NT2/D1 (cell line): Measurements from ENCODE around the gene FAM184B.

Source experiments
- SUZ12 ChIP-seq: IDR thresholded peaks from 2 replicates; pipeline ENCODE4 v1.6.1; 2011; ENCODE audit not compliant: insufficient read length, insufficient read depth; ENCODE audit errors: extremely low read depth
- YY1 ChIP-seq: IDR thresholded peaks from 2 replicates; pipeline ENCODE4 v1.6.1; 2011; ENCODE audit not compliant: insufficient read length, insufficient read depth
- ZNF274 ChIP-seq: IDR thresholded peaks from 2 replicates; pipeline ENCODE4 v1.6.1; 2011; ENCODE audit warnings: mild to moderate bottlenecking, low read depth, low read length

GRCh38 chr4:17597517-17597916, 183.9 kb downstream of the FAM184B start:
- TF ChIP-seq YY1, result no peak
- no peak for TF ChIP-seq ZNF274
- no peak for TF ChIP-seq SUZ12
